Testis (tissue), 2 donors: ENCODE data around the gene GCNT4.

ENCODE experiments used
- CTCF ChIP-seq, 3 experiments: fragments of 450-650 bp in 2 of 3; fragments of 200-600 bp in 1 of 3; sonication (generic) in 1 of 3; IDR thresholded peaks; one replicate each; pipeline ENCODE4 v1.5.1; 2016 to 2019; ENCODE audit warnings: antibody characterized with exemption in 3 of 3, mild to moderate bottlenecking in 2 of 3, moderate library complexity in 1 of 3
- POLR2A ChIP-seq: fragments of 450-650 bp; IDR thresholded peaks from one replicate; pipeline ENCODE4 v1.6.1; 2017; ENCODE audit warnings: antibody characterized with exemption, mild to moderate bottlenecking, moderate library complexity

GRCh38 chr5:75017971-75018370 is 34.4 kb downstream of the GCNT4 start:
- TF ChIP-seq CTCF (IDR thresholded peaks at IDR 0.05) (no peak), POLR2A (no peak)
